Mesodermal cell (in vitro differentiated cells): ENCODE measurements around the gene DGKH.
A peak's percentile ranks its signal among the peaks of the same experiment; 100 is the strongest.

Experiments used
- H3K27ac ChIP-seq: 2 replicates; pipeline ENCODE4 v1.7.0; 2013; ENCODE audit warnings: mild to moderate bottlenecking, low read depth, low read length, moderate library complexity; ENCODE audit not compliant: severe bottlenecking
- H3K36me3 ChIP-seq: 2 replicates; pipeline ENCODE4 v1.7.1; 2013; ENCODE audit warnings: mild to moderate bottlenecking, low read length, moderate library complexity; ENCODE audit not compliant: control insufficient read depth, insufficient read depth
- H3K4me1 ChIP-seq: one replicate; pipeline ENCODE4 v1.7.1; 2013; ENCODE audit warnings: mild to moderate bottlenecking, low read length; ENCODE audit not compliant: insufficient read depth, control insufficient read depth, poor library complexity, severe bottlenecking
- H3K4me3 ChIP-seq: 2 replicates; pipeline ENCODE4 v1.7.0; 2013; ENCODE audit warnings: low read length, control low read depth, mild to moderate bottlenecking; ENCODE audit not compliant: insufficient read depth, poor library complexity, severe bottlenecking; ENCODE audit errors: extremely low read depth
- H3K9me3 ChIP-seq: 2 replicates; pipeline ENCODE4 v1.7.1; 2013; ENCODE audit warnings: mild to moderate bottlenecking, low read length, moderate library complexity; ENCODE audit not compliant: control insufficient read depth
- WGBS, 2 experiments: methylation state at CpG; one replicate each; pipeline ENCODE4 v1.1.5; 2013; ENCODE audit warnings: missing lambda C conversion rate in 2 of 2; ENCODE audit not compliant: insufficient coverage in 2 of 2; 5-methylcytosine and 5-hydroxymethylcytosine counted together

DGKH gene

GRCh38 chr13:42022796-42023493 lies 25.5 kb upstream of the DGKH start:
- Histone ChIP-seq H3K9me3 (no peaks in the 10 kb centered on the region), H3K4me3 (no peak overlapping the region), H3K4me1 (no peaks in the 10 kb centered on the region), H3K27ac (no peak overlapping the region), H3K36me3 (no peaks in the 10 kb centered on the region)
- WGBS, 2 experiments = 89% methylated on average over 1 of the region's 2 CpGs; no CpG with 5 or more reads in 1 of the 2 experiments

- H3K4me3 ChIP-seq = no peak overlapping the region
- H3K36me3 ChIP-seq = no peaks in the 10 kb centered on the region
- peaks cover 3% of the 10 kb centered on the region for H3K4me1 ChIP-seq
- no peak overlapping the region for H3K27ac ChIP-seq
- no peaks in the 10 kb centered on the region for H3K9me3 ChIP-seq
These were observed 21.2 kb upstream of the DGKH start for GRCh38 chr13:42027286-42027685.

- H3K9me3 ChIP-seq = no peaks in the 10 kb centered on the region
- no peak overlapping the region for H3K27ac ChIP-seq
- H3K4me1 ChIP-seq = peaks cover 3% of the 10 kb centered on the region
- no peak overlapping the region for H3K4me3 ChIP-seq
- 86 to 97% methylated on average over 3 of the region's 3 CpGs for WGBS, 2 experiments
- H3K36me3 ChIP-seq = no peaks in the 10 kb centered on the region
These were observed 20.2 kb upstream of the DGKH start for GRCh38 chr13:42028113-42028799.

DNA sequence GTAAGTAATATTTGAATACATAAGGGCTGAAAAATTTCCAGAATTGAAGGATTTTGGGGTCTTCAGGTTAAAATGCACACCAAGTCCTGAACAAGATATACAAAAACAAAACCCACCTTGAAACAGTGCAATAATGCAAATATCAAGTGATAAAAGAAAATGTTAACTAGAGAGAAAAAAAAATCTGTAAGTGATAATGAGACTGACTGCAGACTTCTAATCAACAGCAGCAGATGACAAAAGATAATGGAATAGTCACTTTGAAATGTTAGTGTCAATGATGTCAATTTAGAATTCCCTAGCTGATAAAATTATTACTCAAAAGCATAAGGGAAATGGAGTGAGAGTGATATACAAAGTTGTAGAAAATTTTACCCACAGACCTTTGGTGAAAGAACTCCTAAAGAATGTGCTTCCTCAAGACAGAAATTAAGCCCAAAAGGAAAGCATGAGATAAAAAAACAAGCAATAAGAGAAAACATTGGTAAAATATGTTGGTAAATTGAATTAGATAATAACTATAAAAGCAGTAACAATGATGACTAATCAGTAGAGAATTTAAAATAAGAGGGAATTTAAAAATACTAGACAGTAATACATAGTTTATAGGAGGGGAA lies 12.4 kb upstream of the DGKH start:
- H3K4me3 ChIP-seq = no peak overlapping the region
- H3K36me3 ChIP-seq = no peaks in the 10 kb centered on the region
- H3K27ac ChIP-seq = no peak overlapping the region
- no peaks in the 10 kb centered on the region for H3K4me1 ChIP-seq
- no peaks in the 10 kb centered on the region for H3K9me3 ChIP-seq

- Histone ChIP-seq H3K36me3 (no peaks in the 10 kb centered on the region), H3K9me3 (no peaks in the 10 kb centered on the region), H3K4me3 (no peak overlapping the region), H3K27ac (no peak overlapping the region), H3K4me1 (no peaks in the 10 kb centered on the region)
- 100% methylated on average over 1 to 2 of the region's 3 CpGs for WGBS, 2 experiments
These were observed 11.7 kb upstream of the DGKH start for GRCh38 chr13:42036711-42037110.

GRCh38 chr13:42038661-42039456 lies 9.6 kb upstream of the DGKH start:
- H3K4me1 ChIP-seq = no peaks in the 10 kb centered on the region
- 91% methylated on average over 17 to 19 of the region's 19 CpGs for WGBS, 2 experiments
- H3K9me3 ChIP-seq = no peaks in the 10 kb centered on the region
- H3K27ac ChIP-seq = no peak overlapping the region
- no peak overlapping the region for H3K4me3 ChIP-seq
- peaks cover 4% of the 10 kb centered on the region for H3K36me3 ChIP-seq

GRCh38 chr13:42039457-42039945 lies 8.9 kb upstream of the DGKH start:
- Histone ChIP-seq H3K4me1 (no peaks in the 10 kb centered on the region), H3K36me3 (peaks cover 6% of the 10 kb centered on the region), H3K9me3 (no peaks in the 10 kb centered on the region), H3K27ac (peak overlapping the region; percentile 55), H3K4me3 (peak overlapping the region; percentile 77)
- WGBS, 2 experiments = 45 to 49% methylated on average over 10 to 14 of the region's 14 CpGs

DNA sequence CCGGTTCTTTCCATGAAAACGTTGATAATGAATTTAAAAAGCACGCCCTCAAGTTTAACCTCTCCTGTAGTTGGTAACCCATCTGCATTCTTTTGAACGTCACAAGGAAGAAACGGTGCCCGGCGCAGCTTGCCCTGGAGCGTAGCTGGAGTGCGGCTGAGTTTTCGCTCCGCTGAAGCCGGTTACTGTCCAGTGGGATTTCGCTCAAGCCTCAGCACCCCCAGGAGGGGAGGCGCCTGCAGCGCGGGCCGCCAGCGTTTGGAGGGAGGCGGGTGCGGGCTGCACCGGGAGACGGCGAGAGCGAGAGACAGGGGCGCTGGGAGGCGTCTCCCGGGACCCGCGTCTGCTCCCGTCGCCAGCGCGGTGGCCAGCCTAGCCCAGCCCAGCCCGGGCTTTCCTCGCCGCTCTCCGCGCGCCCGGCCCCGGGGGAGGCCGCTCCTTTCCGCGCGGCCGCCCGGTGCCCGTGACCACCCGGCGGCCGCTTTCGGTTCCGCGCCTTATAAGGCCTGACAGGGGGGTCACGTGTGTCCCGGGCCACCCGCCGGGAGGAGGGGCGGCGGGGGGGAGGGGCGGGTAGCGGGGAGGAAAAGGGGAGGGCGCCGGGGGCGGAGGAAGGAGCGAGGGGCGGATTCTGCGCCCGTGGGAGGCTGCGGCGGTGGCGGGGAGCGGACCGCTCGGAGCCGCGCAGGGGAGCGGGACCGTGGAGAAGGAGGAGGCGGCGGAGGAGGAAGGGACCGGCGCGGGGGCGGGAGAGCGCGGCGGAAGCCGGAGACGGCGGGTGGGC lies 8.3 kb upstream of the DGKH start:
- Histone ChIP-seq H3K36me3 (peaks cover 6% of the 10 kb centered on the region), H3K9me3 (no peaks in the 10 kb centered on the region), H3K4me3 (peak overlapping the region; percentile 77), H3K4me1 (no peaks in the 10 kb centered on the region), H3K27ac (peak overlapping the region; percentile 55)
- WGBS, 2 experiments = 0 to 1% methylated on average over 40 to 60 of the region's 91 CpGs

DNA sequence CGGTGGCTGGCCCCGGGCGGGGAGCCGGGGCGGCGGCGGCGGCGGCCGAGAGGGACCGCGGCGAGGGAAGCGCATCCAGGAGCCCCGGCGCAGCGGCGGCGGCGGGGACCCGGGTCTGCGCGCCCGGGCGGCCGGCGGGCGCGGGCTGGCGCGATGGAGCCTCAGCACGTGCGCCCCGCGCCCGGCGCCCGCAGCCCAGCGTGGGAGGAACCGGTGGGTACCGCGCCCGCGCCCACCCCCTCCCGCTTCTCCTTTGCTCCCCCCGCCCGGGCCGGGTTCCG lies 7.8 kb upstream of the DGKH start:
- peak overlapping the region; percentile 77 for H3K4me3 ChIP-seq
- WGBS, 2 experiments = 0 to 1% methylated on average over 13 to 38 of the region's 49 CpGs
- H3K9me3 ChIP-seq = no peaks in the 10 kb centered on the region
- no peaks in the 10 kb centered on the region for H3K4me1 ChIP-seq
- H3K27ac ChIP-seq = no peak overlapping the region
- peaks cover 6% of the 10 kb centered on the region for H3K36me3 ChIP-seq

GRCh38 chr13:42041011-42041683 lies 7.3 kb upstream of the DGKH start:
- Histone ChIP-seq H3K9me3 (no peaks in the 10 kb centered on the region), H3K4me3 (peak overlapping the region; percentile 77), H3K4me1 (no peaks in the 10 kb centered on the region), H3K27ac (no peak overlapping the region), H3K36me3 (peaks cover 6% of the 10 kb centered on the region)
- 0% methylated on average over 35 to 48 of the region's 58 CpGs for WGBS, 2 experiments
